GM12874 (cell line): ENCODE results near the gene HP.

Experiments
- TF ChIP-seq, protein P1 (sequence below): IDR thresholded peaks from 2 replicates; pipeline ENCODE4 v1.5.1; 2011; ENCODE audit warnings: low read depth, mild to moderate bottlenecking, control low read depth, low read length, moderate library complexity; ENCODE audit not compliant: insufficient read depth

Gene HP

DNA sequence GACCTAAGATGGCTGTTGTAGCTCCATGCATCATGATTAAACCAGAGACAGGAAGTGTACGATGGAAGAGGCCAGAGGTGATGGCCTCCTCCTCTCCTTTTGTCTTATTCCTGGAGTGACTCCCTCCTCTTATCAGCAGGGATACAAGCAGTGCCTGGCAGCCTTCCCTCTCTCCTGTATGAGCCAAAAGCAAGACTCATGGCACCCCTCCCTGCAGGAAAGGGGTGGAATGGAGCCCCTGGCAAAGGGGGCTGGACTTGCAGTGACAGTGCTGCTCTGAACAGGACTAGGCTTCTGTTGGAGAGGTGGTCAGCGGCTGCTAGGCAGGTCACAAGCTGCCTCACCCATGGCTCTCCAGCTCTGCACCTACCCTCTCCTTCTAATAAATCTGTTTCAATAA is 30.7 kb downstream of the HP start:
- TF ChIP-seq, protein P1, sequence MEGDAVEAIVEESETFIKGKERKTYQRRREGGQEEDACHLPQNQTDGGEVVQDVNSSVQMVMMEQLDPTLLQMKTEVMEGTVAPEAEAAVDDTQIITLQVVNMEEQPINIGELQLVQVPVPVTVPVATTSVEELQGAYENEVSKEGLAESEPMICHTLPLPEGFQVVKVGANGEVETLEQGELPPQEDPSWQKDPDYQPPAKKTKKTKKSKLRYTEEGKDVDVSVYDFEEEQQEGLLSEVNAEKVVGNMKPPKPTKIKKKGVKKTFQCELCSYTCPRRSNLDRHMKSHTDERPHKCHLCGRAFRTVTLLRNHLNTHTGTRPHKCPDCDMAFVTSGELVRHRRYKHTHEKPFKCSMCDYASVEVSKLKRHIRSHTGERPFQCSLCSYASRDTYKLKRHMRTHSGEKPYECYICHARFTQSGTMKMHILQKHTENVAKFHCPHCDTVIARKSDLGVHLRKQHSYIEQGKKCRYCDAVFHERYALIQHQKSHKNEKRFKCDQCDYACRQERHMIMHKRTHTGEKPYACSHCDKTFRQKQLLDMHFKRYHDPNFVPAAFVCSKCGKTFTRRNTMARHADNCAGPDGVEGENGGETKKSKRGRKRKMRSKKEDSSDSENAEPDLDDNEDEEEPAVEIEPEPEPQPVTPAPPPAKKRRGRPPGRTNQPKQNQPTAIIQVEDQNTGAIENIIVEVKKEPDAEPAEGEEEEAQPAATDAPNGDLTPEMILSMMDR = no peak

DNA sequence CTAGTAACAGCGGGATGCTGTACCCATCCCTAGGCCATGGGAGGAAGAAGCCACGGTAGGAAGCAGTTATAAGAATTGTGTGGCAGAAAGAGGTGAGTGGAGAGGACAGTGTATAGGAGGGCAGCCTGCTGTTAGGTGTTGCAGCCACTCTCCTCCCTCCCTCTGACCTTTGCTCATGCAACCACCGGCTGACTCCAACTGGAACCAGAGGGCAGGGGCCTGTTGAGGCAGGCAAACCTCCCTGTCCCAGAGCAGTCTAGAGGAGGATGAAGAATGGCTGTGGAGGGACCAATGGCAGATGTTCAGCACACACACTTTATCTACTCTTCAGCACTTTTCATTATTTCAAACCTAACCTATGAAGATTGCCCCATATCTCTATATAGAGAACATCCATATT is 36.9 kb downstream of the HP start:
- TF ChIP-seq, protein P1 = no peak

DNA sequence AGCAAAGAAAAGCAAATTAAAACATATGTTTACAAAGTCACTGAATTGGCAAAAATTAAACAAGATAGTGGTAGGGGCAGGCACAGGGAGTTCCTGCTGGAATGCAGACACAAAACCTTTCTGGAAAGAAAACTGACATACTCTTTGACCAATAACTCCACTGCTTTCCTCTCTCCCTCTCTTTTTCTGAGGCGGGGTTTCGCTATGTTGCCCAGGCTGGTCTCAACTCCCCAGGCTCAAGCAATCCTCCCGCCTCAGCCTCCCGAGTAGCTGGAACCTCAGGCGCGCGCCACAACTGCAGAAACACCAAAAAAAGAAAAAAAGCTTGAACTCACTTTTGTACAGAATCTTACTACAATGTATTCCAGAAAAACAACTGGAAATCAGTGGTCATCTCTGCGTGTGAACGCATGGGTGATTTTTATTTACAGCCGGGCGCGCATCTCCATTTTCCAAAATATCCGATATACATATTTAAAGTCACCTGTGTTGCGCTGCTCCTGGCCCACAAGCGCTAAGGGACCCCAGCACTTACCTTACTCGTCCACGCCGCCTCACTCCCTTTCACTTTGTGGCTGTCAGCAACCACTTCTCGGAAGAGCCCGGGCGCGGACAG is 38.6 kb downstream of the HP start:
- TF ChIP-seq, protein P1 = no peak

GRCh38 chr16:72093448-72094265 is 39.4 kb downstream of the HP start, which contains the start of the genes DHX38 and TXNL4B:
TSS of gene DHX38 (plus strand) at chr16:72093847. CDS start at chr16:72096158, 2,311 bp downstream.
TSS of gene TXNL4B (minus strand) at chr16:72093620. CDS start at chr16:72090749, 2,871 bp downstream.
- TF ChIP-seq, protein P1 = no peak

- TF ChIP-seq, protein P1 = no peak
Observed at GRCh38 chr16:72094266-72094610, 39.9 kb downstream of the HP start.

- TF ChIP-seq, protein P1 = no peak
Observed at GRCh38 chr16:72098936-72099335, 44.6 kb downstream of the HP start.

- TF ChIP-seq, protein P1 = peak; percentile 56; the same call in 1 of the 2 replicates
Observed at GRCh38 chr16:72099377-72099818, 45.1 kb downstream of the HP start.
